Measurements from ENCODE around the gene FOXF2.
"Not testable (repeated sequence)": the region's sequence is repeated elsewhere in the genome, so short reads cannot be mapped to it uniquely, and the experiment has no call there.

FOXF2 gene

GRCh38 chr6:1389369-1390132, at the start of gene FOXF2:
TSS of gene FOXF2 (plus strand) at chr6:1389576. CDS start at chr6:1389948, 372 bp downstream.
- H3K27me3 ChIP-seq (ENCODE audit: insufficient read depth, insufficient read length): peaks cover 92% of the 10 kb centered on the region
- no peaks in the 10 kb centered on the region for H3K9me3 ChIP-seq (ENCODE audit: insufficient read depth, low read length)
- peak within 1 kb of the TSS; percentile 17 for H3K4me3 ChIP-seq (ENCODE audit: insufficient read length, low read depth)
- TF ChIP-seq ZNF274 (IDR thresholded peaks at IDR 0.05; ENCODE audit: low read depth, low read length) (no peak), SUZ12 (IDR thresholded peaks at IDR 0.05; ENCODE audit: extremely low read depth, insufficient read depth, insufficient read length) (no peak), YY1 (IDR thresholded peaks at IDR 0.05; ENCODE audit: insufficient read depth, insufficient read length) (no peak)
- peak within 1 kb of the TSS; percentile 42 for H3K9ac ChIP-seq (ENCODE audit: insufficient read length, low read depth)
- H3K4me1 ChIP-seq (ENCODE audit: insufficient read depth, insufficient read length): peaks cover 4% of the 10 kb centered on the region
- H3K36me3 ChIP-seq (ENCODE audit: insufficient read depth, insufficient read length, low read length): no peaks in the 10 kb centered on the region
- DNase-seq (ENCODE audit: low read depth, low spot score): no peak

- Histone ChIP-seq H3K4me1 (ENCODE audit: insufficient read depth, insufficient read length) (peaks cover 5% of the 10 kb centered on the region), H3K27me3 (ENCODE audit: insufficient read depth, insufficient read length) (no peaks in the 10 kb centered on the region), H3K36me3 (ENCODE audit: insufficient read depth, insufficient read length, low read length) (no peaks in the 10 kb centered on the region), H3K9me3 (ENCODE audit: insufficient read depth, low read length) (peaks cover 17% of the 10 kb centered on the region), H3K9ac (ENCODE audit: insufficient read length, low read depth) (no peak overlapping the region), H3K4me3 (ENCODE audit: insufficient read length, low read depth) (no peak overlapping the region)
- DNase-seq (ENCODE audit: low read depth, low spot score): no peak
- TF ChIP-seq ZNF274 (IDR thresholded peaks at IDR 0.05; ENCODE audit: low read depth, low read length): no peak
- no peak for TF ChIP-seq SUZ12 (IDR thresholded peaks at IDR 0.05; ENCODE audit: extremely low read depth, insufficient read depth, insufficient read length)
- TF ChIP-seq YY1 (IDR thresholded peaks at IDR 0.05; ENCODE audit: insufficient read depth, insufficient read length): no peak
Observed at GRCh38 chr6:1346101-1346500, 43.3 kb upstream of the FOXF2 start.

DNA sequence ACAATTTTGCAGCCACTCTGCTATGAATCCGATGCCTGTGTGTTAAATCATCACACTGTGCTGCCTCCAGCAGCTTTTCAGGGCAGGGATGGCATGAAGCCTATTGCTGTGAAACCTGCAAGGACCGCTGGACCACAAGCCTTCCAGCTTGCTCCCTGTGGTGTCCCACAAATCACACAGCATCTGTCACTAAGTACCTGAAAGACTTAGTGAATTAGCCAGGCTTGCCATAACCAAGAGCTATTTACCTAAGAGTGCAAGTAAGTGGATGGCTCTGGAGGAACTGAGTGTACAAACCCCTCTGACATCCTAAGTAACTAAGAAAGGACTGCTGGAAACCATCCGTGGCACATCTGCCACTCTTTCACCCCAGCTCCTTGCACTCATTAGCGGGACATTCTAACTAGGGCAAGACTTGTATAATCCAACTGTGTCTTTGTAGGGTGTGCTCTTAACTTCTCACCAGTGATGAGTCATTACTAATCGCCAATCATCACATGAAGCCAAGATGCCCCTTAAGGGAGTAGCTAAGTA, 42.8 kb upstream of the FOXF2 start:
- Histone ChIP-seq H3K4me1 (ENCODE audit: insufficient read depth, insufficient read length) (peaks cover 5% of the 10 kb centered on the region), H3K9me3 (ENCODE audit: insufficient read depth, low read length) (peaks cover 23% of the 10 kb centered on the region), H3K4me3 (ENCODE audit: insufficient read length, low read depth) (no peak overlapping the region), H3K9ac (ENCODE audit: insufficient read length, low read depth) (no peak overlapping the region), H3K27me3 (ENCODE audit: insufficient read depth, insufficient read length) (no peaks in the 10 kb centered on the region), H3K36me3 (ENCODE audit: insufficient read depth, insufficient read length, low read length) (no peaks in the 10 kb centered on the region)
- DNase-seq (ENCODE audit: low read depth, low spot score): no peak
- TF ChIP-seq SUZ12 (IDR thresholded peaks at IDR 0.05; ENCODE audit: extremely low read depth, insufficient read depth, insufficient read length) (no peak), YY1 (IDR thresholded peaks at IDR 0.05; ENCODE audit: insufficient read depth, insufficient read length) (no peak), ZNF274 (IDR thresholded peaks at IDR 0.05; ENCODE audit: low read depth, low read length) (no peak)

GRCh38 chr6:1347161-1347560, 42.2 kb upstream of the FOXF2 start:
- H3K27me3 ChIP-seq (ENCODE audit: insufficient read depth, insufficient read length): no peaks in the 10 kb centered on the region
- TF ChIP-seq SUZ12 (IDR thresholded peaks at IDR 0.05; ENCODE audit: extremely low read depth, insufficient read depth, insufficient read length) (no peak), YY1 (IDR thresholded peaks at IDR 0.05; ENCODE audit: insufficient read depth, insufficient read length) (no peak), ZNF274 (IDR thresholded peaks at IDR 0.05; ENCODE audit: low read depth, low read length) (no peak)
- H3K9me3 ChIP-seq (ENCODE audit: insufficient read depth, low read length): peaks cover 28% of the 10 kb centered on the region
- no peak for DNase-seq (ENCODE audit: low read depth, low spot score)
- H3K36me3 ChIP-seq (ENCODE audit: insufficient read depth, insufficient read length, low read length): no peaks in the 10 kb centered on the region
- no peak overlapping the region for H3K4me3 ChIP-seq (ENCODE audit: insufficient read length, low read depth)
- H3K9ac ChIP-seq (ENCODE audit: insufficient read length, low read depth): no peak overlapping the region
- peaks cover 5% of the 10 kb centered on the region for H3K4me1 ChIP-seq (ENCODE audit: insufficient read depth, insufficient read length)

DNA sequence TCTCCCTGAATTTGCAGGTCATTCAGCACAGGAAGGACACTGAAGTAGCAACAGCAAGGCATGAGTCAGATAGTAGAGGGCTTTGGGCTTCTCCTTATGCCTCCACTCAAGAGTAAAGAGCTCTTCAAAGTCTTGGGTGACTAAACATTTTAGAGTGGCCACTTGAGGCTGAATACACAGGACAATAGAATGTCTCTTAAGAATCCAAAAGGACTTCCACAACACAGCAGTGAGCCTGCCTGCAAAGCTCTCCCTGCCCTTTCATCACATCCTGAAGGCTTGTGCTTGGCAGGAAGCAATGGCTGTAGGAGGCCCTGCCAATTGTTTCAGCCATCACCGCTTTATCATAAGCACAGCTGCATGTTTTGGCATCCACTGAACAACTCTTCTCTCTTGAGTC, 40.7 kb upstream of the FOXF2 start:
- no peaks in the 10 kb centered on the region for H3K36me3 ChIP-seq (ENCODE audit: insufficient read depth, insufficient read length, low read length)
- peaks cover 30% of the 10 kb centered on the region for H3K9me3 ChIP-seq (ENCODE audit: insufficient read depth, low read length)
- H3K9ac ChIP-seq (ENCODE audit: insufficient read length, low read depth): no peak overlapping the region
- TF ChIP-seq YY1 (IDR thresholded peaks at IDR 0.05; ENCODE audit: insufficient read depth, insufficient read length): no peak
- no peak for TF ChIP-seq SUZ12 (IDR thresholded peaks at IDR 0.05; ENCODE audit: extremely low read depth, insufficient read depth, insufficient read length)
- TF ChIP-seq ZNF274 (IDR thresholded peaks at IDR 0.05; ENCODE audit: low read depth, low read length): no peak
- peaks cover 5% of the 10 kb centered on the region for H3K4me1 ChIP-seq (ENCODE audit: insufficient read depth, insufficient read length)
- DNase-seq (ENCODE audit: low read depth, low spot score): peak; percentile 78
- H3K4me3 ChIP-seq (ENCODE audit: insufficient read length, low read depth): no peak overlapping the region
- no peaks in the 10 kb centered on the region for H3K27me3 ChIP-seq (ENCODE audit: insufficient read depth, insufficient read length)

DNA sequence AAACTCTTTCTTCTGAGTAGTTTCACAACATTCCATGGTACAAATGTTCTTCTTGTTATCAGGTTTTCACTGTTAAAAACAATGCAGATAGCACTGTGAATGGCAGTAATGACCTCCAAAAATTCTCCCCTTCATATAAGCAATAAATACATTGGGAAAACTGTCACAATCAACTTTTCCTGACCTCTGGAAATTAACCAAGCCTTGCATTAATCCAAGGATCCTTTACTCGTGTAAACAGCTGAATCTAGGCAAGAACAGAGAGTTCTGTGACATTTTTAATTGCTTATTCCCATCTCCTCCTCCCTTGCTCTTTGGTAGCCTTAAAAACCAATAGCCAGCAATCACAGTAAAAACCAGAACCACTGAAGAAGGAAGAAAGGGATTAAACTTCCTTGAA, 39.7 kb upstream of the FOXF2 start:
- Histone ChIP-seq H3K36me3 (ENCODE audit: insufficient read depth, insufficient read length, low read length) (no peaks in the 10 kb centered on the region), H3K4me3 (ENCODE audit: insufficient read length, low read depth) (no peak overlapping the region), H3K4me1 (ENCODE audit: insufficient read depth, insufficient read length) (peaks cover 5% of the 10 kb centered on the region), H3K9me3 (ENCODE audit: insufficient read depth, low read length) (peaks cover 25% of the 10 kb centered on the region), H3K9ac (ENCODE audit: insufficient read length, low read depth) (no peak overlapping the region), H3K27me3 (ENCODE audit: insufficient read depth, insufficient read length) (no peaks in the 10 kb centered on the region)
- no peak for DNase-seq (ENCODE audit: low read depth, low spot score)
- TF ChIP-seq YY1 (IDR thresholded peaks at IDR 0.05; ENCODE audit: insufficient read depth, insufficient read length) (no peak), SUZ12 (IDR thresholded peaks at IDR 0.05; ENCODE audit: extremely low read depth, insufficient read depth, insufficient read length) (no peak), ZNF274 (IDR thresholded peaks at IDR 0.05; ENCODE audit: low read depth, low read length) (no peak)

DNA sequence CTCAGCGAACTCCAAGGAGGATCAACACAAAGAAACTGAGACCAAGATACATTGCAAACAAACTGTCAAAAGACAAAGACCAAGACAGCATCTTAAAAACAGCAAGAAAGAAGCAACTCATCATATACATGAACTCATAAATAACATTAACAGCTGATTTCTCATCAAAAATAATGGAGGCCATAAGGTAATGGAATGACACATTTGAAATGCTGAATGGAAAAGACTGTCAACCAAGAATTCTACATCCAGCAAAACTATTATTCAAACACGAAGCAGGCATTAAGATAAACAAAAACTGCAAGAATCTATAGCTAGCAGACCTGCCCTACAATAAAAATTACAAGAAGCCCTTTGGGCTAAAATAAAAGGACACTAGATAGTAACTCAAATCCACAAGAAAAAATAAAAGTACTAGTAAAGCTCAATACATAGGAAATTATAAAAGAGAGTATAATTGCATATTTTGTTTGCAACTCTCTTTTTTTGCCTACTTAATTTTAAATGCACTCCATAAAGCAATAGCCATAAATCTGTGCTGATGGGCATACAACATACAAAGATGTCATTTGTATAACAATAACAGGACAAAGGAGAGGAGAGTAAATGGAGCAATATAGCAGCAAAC, 37.9 kb upstream of the FOXF2 start:
- Histone ChIP-seq H3K9me3 (ENCODE audit: insufficient read depth, low read length) (peaks cover 21% of the 10 kb centered on the region), H3K4me1 (ENCODE audit: insufficient read depth, insufficient read length) (peaks cover 5% of the 10 kb centered on the region), H3K27me3 (ENCODE audit: insufficient read depth, insufficient read length) (no peaks in the 10 kb centered on the region), H3K4me3 (ENCODE audit: insufficient read length, low read depth) (no peak overlapping the region), H3K36me3 (ENCODE audit: insufficient read depth, insufficient read length, low read length) (no peaks in the 10 kb centered on the region), H3K9ac (ENCODE audit: insufficient read length, low read depth) (no peak overlapping the region)
- DNase-seq (ENCODE audit: low read depth, low spot score): no peak
- TF ChIP-seq SUZ12 (IDR thresholded peaks at IDR 0.05; ENCODE audit: extremely low read depth, insufficient read depth, insufficient read length) (no peak), ZNF274 (IDR thresholded peaks at IDR 0.05; ENCODE audit: low read depth, low read length) (no peak), YY1 (IDR thresholded peaks at IDR 0.05; ENCODE audit: insufficient read depth, insufficient read length) (no peak)

DNA sequence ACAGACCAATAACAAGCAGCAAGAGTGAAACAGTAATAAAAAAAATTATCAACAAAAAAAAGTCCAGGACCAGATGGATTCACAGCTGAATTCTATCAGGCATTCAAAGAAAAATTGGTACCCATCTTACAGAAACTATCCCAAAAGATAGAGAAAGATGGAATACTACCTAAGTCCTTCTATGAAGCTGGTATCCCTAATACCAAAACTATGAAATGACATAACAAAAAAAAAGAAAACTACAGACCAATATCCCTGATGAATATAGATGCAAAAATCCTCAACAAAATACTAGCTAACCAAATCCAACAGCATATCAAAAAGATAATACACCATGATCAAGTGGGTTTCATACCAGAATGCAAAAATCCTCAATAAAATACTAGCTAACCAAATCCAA, 34.3 kb upstream of the FOXF2 start:
- not testable (repeated sequence) for H3K27me3 ChIP-seq (ENCODE audit: insufficient read depth, insufficient read length); H3K9ac ChIP-seq (ENCODE audit: insufficient read length, low read depth); DNase-seq (ENCODE audit: low read depth, low spot score); H3K4me1 ChIP-seq (ENCODE audit: insufficient read depth, insufficient read length); H3K36me3 ChIP-seq (ENCODE audit: insufficient read depth, insufficient read length, low read length); H3K4me3 ChIP-seq (ENCODE audit: insufficient read length, low read depth)
- H3K9me3 ChIP-seq (ENCODE audit: insufficient read depth, low read length): peaks cover 21% of the 10 kb centered on the region

DNA sequence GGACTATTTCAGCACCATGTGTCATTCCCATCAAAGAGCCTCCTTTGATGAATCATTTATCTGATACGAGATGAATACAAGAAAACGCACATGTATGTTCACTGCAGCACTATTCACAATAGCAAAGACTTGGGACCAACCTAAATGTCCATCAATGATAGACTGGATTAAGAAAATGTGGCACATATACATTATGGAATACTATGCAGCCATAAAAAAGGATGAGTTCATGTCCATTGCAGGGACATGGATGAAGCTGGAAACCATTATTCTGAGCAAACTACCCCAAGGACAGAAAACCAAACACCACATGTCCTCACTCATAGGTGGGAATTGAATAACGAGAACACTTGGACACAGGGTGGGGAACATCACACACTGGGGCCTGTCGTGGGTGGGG, 27.7 kb upstream of the FOXF2 start:
- H3K9ac ChIP-seq (ENCODE audit: insufficient read length, low read depth); H3K9me3 ChIP-seq (ENCODE audit: insufficient read depth, low read length); H3K4me1 ChIP-seq (ENCODE audit: insufficient read depth, insufficient read length); H3K27me3 ChIP-seq (ENCODE audit: insufficient read depth, insufficient read length); H3K36me3 ChIP-seq (ENCODE audit: insufficient read depth, insufficient read length, low read length); DNase-seq (ENCODE audit: low read depth, low spot score); H3K4me3 ChIP-seq (ENCODE audit: insufficient read length, low read depth): not testable (repeated sequence)

All from NT2/D1 (cell line).